K562 (cell line): ENCODE measurements around the gene LRRC57. TPM values are rescaled to one million over a fixed set of nuclear protein-coding genes. Genes with fewer than 3 reads are reported as not detected.

ENCODE experiments used
- FOSL1 ChIP-seq: fragments of 200-800 bp; sonication (Bioruptor generic); conservative IDR thresholded peaks from 2 replicates; pipeline ENCODE4 v1.6.1; 2016; ENCODE audit warnings: missing genetic modification characterization, missing compliant biosample characterization
- GABPA ChIP-seq: fragments of 200-800 bp; sonication (Bioruptor generic); conservative IDR thresholded peaks from 2 replicates; pipeline ENCODE4 v1.6.1; 2016; ENCODE audit warnings: low read depth, missing genetic modification characterization, missing compliant biosample characterization
- ILF3 ChIP-seq: fragments of 450-650 bp; IDR thresholded peaks from 2 replicates; pipeline ENCODE4 v1.6.1; 2018; ENCODE audit warnings: antibody characterized with exemption, mild to moderate bottlenecking, moderate library complexity, borderline replicate concordance
- MEF2D ChIP-seq: conservative IDR thresholded peaks from 2 replicates; pipeline ENCODE4 v1.6.1; 2016; ENCODE audit warnings: low read depth, missing genetic modification characterization, missing compliant biosample characterization
- MTF1 ChIP-seq: fragments of 250-450 bp; sonication (Bioruptor Pico); IDR thresholded peaks from 2 replicates; pipeline ENCODE4 v1.9.0; 2021; ENCODE audit warnings: moderate library complexity, mild to moderate bottlenecking, inconsistent platforms, borderline replicate concordance
- PCBP1 ChIP-seq: fragments of 200-400 bp; formaldehyde crosslinking; IDR thresholded peaks from 2 replicates; pipeline ENCODE4 v1.6.1; 2018; ENCODE audit warnings: mild to moderate bottlenecking, low read depth, low read length; ENCODE audit not compliant: poor library complexity, severe bottlenecking
- RFX1 ChIP-seq: fragments of 450-650 bp; IDR thresholded peaks from 2 replicates; pipeline ENCODE4 v1.6.1; 2016; ENCODE audit warnings: mild to moderate bottlenecking, moderate library complexity
- SIN3A ChIP-seq, 2 experiments: fragments of 150-350 bp in 1 of 2; IDR thresholded peaks; 2 replicates each; pipeline ENCODE4 v1.6.1; 2011 to 2016; ENCODE audit warnings: borderline replicate concordance in 2 of 2, low read depth in 2 of 2, low read length in 2 of 2, mild to moderate bottlenecking in 2 of 2, moderate library complexity in 2 of 2; ENCODE audit not compliant: control insufficient read depth in 1 of 2
- ZKSCAN3 ChIP-seq: fragments of 250-450 bp; sonication (Bioruptor Pico); IDR thresholded peaks from 2 replicates; pipeline ENCODE4 v1.4.0; 2020
- ZNF75A ChIP-seq: fragments of 450-650 bp; formaldehyde crosslinking; IDR thresholded peaks from 2 replicates; pipeline ENCODE4 v1.4.0; 2020; ENCODE audit warnings: mild to moderate bottlenecking
- polyA plus RNA-seq, 8 experiments: library from polyadenylated mRNA; depleted of rRNA in 4 of 8; stranded (reverse) in 5 of 8; unstranded in 3 of 8; fragments of >200 nt; fragmentation: Nextera tagmentation in 2 of 8; fragmentation: Illumina TruSeq in 1 of 8; extraction: Ambion mirVana in 2 of 8; extraction: Trizol in 1 of 8; gene quantifications; 2 replicates each; pipeline versions ENCODE4 v1.2.1 to v1.2.3, GENCODE V29; 2011 to 2014; ENCODE audit warnings: inconsistent platforms in 1 of 8, missing spikeins in 1 of 8
- total RNA-seq, 7 experiments: library from RNA; depleted of rRNA in 6 of 7; stranded (reverse); fragments of >200 nt in 6 of 7; fragmentation: Illumina TruSeq in 2 of 7; extraction: Trizol in 2 of 7; gene quantifications; 2 replicates each; pipeline versions ENCODE4 v1.2.1 to v1.2.3, GENCODE V29; 2011 to 2021; ENCODE audit warnings: low replicate concordance in 1 of 7
- TF ChIP-seq, protein P1 (sequence below), 3 experiments: fragments of 200-800 bp in 1 of 3; fragments of 250-450 bp in 1 of 3; fragments of 450-650 bp in 1 of 3; sonication (Bioruptor Pico) in 1 of 3; sonication (Bioruptor generic) in 1 of 3; formaldehyde crosslinking in 1 of 3; IDR thresholded peaks; 2 replicates each; pipeline versions ENCODE4 v1.6.1 to v1.8.0; 2016 to 2022; ENCODE audit warnings: mild to moderate bottlenecking in 2 of 3, missing genetic modification characterization in 2 of 3, missing compliant biosample characterization in 1 of 3, moderate library complexity in 1 of 3
- TF ChIP-seq, protein P2 (sequence below): fragments of 450-650 bp; IDR thresholded peaks from 2 replicates; pipeline ENCODE4 v1.6.1; 2016; ENCODE audit warnings: low read depth, mild to moderate bottlenecking, moderate library complexity
- TF ChIP-seq, protein P3 (sequence below): fragments of 200-800 bp; sonication (Bioruptor generic); IDR thresholded peaks from 2 replicates; pipeline ENCODE4 v1.6.1; 2016; ENCODE audit warnings: missing genetic modification characterization, missing compliant biosample characterization
- TF ChIP-seq, protein P4 (sequence below): sonication (generic); formaldehyde crosslinking; IDR thresholded peaks from 2 replicates; pipeline ENCODE4 v1.9.0; 2022; ENCODE audit warnings: mild to moderate bottlenecking, missing genetic modification reagents
- TF ChIP-seq, protein P5 (sequence below): fragments of 450-650 bp; formaldehyde crosslinking; IDR thresholded peaks from 2 replicates; pipeline ENCODE4 v1.4.0; 2022; ENCODE audit warnings: missing genetic modification characterization

Gene LRRC57
- total and polyA plus RNA-seq, 9 of the 15 experiments (the other 6 are each of a cell fraction or from before 2014, with no cell fraction given) = 3.9 to 20.4 (median 14.8) TPM

DNA sequence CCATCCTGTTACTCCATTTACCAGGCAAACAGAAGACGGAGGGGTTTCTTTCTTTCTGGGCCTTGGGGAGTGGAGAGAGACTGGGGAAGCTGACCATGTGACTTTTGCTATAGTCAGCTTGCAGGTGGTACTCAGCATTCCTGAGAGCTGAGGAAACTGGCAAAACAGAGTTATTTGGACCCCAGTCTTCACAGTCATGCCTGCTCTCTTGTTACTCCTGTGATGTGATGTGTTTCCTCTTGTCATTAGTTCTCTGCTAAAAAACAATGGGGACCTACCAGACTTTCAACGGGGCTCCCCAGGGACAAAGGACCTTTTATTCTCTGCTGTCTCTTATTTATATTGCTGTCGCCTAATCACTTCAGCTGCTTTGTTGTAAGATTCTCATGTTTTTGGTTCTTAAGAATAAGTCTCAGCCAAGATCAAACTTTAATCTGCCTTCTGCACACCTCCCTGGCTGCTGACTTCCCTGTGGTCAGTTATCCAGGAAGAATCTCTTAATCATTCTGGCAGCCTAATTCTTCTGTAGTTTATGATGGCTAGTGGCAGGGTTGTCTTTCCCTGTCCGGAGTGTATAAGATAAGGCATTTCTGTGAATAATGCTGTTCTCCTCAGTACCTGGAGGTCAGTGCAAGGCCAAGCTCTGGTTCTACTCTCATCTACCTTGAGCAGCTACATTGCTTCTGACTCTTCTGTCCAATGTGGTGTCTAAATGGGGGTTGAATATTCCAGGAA, 35.6 kb upstream of the LRRC57 start (continued):
- TF ChIP-seq, protein P1, sequence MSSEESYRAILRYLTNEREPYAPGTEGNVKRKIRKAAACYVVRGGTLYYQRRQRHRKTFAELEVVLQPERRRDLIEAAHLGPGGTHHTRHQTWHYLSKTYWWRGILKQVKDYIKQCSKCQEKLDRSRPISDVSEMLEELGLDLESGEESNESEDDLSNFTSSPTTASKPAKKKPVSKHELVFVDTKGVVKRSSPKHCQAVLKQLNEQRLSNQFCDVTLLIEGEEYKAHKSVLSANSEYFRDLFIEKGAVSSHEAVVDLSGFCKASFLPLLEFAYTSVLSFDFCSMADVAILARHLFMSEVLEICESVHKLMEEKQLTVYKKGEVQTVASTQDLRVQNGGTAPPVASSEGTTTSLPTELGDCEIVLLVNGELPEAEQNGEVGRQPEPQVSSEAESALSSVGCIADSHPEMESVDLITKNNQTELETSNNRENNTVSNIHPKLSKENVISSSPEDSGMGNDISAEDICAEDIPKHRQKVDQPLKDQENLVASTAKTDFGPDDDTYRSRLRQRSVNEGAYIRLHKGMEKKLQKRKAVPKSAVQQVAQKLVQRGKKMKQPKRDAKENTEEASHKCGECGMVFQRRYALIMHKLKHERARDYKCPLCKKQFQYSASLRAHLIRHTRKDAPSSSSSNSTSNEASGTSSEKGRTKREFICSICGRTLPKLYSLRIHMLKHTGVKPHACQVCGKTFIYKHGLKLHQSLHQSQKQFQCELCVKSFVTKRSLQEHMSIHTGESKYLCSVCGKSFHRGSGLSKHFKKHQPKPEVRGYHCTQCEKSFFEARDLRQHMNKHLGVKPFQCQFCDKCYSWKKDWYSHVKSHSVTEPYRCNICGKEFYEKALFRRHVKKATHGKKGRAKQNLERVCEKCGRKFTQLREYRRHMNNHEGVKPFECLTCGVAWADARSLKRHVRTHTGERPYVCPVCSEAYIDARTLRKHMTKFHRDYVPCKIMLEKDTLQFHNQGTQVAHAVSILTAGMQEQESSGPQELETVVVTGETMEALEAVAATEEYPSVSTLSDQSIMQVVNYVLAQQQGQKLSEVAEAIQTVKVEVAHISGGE (CRISPR knock-in tag; IDR thresholded peaks at IDR 0.05) = no peak
- TF ChIP-seq GABPA (no peak), ZNF75A (no peak), PCBP1 (no peak), SIN3A (IDR thresholded peaks at IDR 0.05; ENCODE audit: borderline replicate concordance in 2 of 2, control insufficient read depth in 1 of 2, low read depth in 2 of 2, low read length in 2 of 2) (no peak), MTF1 (CRISPR knock-in tag) (no peak), MEF2D (tag) (no peak), FOSL1 (tag) (peak; percentile 78), RFX1 (no peak), ZKSCAN3 (CRISPR knock-in tag) (no peak), ILF3 (no peak)
- TF ChIP-seq, protein P2, sequence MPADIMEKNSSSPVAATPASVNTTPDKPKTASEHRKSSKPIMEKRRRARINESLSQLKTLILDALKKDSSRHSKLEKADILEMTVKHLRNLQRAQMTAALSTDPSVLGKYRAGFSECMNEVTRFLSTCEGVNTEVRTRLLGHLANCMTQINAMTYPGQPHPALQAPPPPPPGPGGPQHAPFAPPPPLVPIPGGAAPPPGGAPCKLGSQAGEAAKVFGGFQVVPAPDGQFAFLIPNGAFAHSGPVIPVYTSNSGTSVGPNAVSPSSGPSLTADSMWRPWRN = peak; percentile 83; the same call in 1 of the 2 replicates
- TF ChIP-seq, protein P3, sequence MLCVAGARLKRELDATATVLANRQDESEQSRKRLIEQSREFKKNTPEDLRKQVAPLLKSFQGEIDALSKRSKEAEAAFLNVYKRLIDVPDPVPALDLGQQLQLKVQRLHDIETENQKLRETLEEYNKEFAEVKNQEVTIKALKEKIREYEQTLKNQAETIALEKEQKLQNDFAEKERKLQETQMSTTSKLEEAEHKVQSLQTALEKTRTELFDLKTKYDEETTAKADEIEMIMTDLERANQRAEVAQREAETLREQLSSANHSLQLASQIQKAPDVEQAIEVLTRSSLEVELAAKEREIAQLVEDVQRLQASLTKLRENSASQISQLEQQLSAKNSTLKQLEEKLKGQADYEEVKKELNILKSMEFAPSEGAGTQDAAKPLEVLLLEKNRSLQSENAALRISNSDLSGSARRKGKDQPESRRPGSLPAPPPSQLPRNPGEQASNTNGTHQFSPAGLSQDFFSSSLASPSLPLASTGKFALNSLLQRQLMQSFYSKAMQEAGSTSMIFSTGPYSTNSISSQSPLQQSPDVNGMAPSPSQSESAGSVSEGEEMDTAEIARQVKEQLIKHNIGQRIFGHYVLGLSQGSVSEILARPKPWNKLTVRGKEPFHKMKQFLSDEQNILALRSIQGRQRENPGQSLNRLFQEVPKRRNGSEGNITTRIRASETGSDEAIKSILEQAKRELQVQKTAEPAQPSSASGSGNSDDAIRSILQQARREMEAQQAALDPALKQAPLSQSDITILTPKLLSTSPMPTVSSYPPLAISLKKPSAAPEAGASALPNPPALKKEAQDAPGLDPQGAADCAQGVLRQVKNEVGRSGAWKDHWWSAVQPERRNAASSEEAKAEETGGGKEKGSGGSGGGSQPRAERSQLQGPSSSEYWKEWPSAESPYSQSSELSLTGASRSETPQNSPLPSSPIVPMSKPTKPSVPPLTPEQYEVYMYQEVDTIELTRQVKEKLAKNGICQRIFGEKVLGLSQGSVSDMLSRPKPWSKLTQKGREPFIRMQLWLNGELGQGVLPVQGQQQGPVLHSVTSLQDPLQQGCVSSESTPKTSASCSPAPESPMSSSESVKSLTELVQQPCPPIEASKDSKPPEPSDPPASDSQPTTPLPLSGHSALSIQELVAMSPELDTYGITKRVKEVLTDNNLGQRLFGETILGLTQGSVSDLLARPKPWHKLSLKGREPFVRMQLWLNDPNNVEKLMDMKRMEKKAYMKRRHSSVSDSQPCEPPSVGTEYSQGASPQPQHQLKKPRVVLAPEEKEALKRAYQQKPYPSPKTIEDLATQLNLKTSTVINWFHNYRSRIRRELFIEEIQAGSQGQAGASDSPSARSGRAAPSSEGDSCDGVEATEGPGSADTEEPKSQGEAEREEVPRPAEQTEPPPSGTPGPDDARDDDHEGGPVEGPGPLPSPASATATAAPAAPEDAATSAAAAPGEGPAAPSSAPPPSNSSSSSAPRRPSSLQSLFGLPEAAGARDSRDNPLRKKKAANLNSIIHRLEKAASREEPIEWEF (CRISPR knock-in tag) = no peak
- TF ChIP-seq, protein P4, sequence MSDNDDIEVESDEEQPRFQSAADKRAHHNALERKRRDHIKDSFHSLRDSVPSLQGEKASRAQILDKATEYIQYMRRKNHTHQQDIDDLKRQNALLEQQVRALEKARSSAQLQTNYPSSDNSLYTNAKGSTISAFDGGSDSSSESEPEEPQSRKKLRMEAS = no peak
- TF ChIP-seq, protein P5, sequence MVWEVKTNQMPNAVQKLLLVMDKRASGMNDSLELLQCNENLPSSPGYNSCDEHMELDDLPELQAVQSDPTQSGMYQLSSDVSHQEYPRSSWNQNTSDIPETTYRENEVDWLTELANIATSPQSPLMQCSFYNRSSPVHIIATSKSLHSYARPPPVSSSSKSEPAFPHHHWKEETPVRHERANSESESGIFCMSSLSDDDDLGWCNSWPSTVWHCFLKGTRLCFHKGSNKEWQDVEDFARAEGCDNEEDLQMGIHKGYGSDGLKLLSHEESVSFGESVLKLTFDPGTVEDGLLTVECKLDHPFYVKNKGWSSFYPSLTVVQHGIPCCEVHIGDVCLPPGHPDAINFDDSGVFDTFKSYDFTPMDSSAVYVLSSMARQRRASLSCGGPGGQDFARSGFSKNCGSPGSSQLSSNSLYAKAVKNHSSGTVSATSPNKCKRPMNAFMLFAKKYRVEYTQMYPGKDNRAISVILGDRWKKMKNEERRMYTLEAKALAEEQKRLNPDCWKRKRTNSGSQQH (CRISPR knock-in tag) = no peak
